GM18907 (cell line): ENCODE data around the gene QSOX2.

ENCODE experiments used
- ATAC-seq: cut with Tn5 transposase; IDR thresholded peaks from one replicate; pipeline ENCODE4 v1.9.1; 2021; ENCODE audit warnings: mild to moderate bottlenecking, moderate library complexity; ENCODE audit not compliant: unreplicated experiment

The QSOX2 gene

GRCh38 chr9:136192289-136193126 is 53.1 kb downstream of the QSOX2 start:
- ATAC-seq: no peak

- ATAC-seq: no peak
Observed at GRCh38 chr9:136191960-136192286, 53.7 kb downstream of the QSOX2 start.

DNA sequence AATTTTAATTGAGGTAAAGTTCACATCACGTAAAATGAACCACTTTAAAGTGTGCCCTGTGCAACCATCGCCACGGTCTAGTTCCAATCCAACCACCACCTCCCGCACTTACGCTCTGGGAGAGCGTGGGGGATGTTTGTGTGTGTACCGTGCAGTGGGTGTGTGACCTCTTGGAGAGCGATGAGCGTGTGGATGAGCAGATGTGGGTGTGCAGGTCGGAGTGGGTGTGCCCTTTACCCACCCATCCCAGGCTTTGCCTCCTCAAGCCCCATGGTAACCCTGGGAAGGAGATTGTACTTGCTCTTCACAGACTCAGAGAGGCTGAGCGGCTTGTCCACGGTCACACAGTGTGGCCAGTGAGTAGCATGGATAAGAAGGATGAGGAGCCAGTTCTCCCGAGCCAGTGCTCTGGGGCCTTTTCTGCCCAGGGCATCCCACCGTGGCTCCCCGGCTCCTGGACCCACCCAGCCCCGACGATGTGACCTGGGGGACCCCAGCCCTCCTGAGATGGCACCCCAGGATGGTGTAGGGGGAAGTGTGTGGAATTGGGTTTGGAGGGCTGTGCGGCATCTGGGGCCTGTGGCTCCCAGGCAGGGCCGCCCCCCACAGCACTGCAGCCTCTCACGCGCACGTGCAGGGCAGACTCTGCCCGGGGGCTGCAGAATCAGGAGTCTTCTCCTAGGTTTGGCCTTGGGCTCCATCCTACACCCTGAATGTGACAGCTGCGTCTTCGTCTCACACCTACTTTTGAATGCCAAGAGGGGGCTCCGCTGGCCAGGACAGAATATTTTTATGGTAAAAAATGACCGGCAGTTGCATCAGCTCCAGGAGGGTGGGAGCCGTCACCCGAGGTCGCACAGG is 54.3 kb downstream of the QSOX2 start:
- no peak for ATAC-seq

DNA sequence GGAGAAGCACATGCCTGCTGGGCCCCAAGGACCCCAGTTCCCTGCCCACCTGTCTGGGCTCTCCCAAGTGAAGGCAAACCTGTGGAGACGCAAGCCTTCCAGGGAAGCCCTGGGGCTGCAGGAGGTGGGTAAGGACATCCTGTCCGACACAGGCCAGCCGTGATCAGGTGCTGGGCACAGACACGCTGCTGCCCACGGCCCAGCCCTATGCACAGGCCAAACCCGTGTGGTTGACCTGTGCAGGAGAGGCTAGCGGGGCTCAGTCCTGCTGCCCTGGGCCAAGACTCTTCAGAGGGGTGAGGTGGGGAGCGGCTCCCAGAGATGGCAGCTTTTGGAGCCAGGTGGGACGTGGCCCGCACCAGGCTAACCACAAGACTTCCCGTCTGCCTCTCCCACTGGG is 55.0 kb downstream of the QSOX2 start:
- no peak for ATAC-seq

- ATAC-seq: no peak
Observed at GRCh38 chr9:136190237-136190601, 55.4 kb downstream of the QSOX2 start.

- ATAC-seq: no peak
Observed at GRCh38 chr9:136189394-136190236, 56.0 kb downstream of the QSOX2 start.

- ATAC-seq: no peak
Observed at GRCh38 chr9:136187683-136188586, 57.7 kb downstream of the QSOX2 start.

- no peak for ATAC-seq
Observed at GRCh38 chr9:136187197-136187596, 58.4 kb downstream of the QSOX2 start.

GRCh38 chr9:136186386-136186785 is 59.2 kb downstream of the QSOX2 start:
- ATAC-seq: no peak

DNA sequence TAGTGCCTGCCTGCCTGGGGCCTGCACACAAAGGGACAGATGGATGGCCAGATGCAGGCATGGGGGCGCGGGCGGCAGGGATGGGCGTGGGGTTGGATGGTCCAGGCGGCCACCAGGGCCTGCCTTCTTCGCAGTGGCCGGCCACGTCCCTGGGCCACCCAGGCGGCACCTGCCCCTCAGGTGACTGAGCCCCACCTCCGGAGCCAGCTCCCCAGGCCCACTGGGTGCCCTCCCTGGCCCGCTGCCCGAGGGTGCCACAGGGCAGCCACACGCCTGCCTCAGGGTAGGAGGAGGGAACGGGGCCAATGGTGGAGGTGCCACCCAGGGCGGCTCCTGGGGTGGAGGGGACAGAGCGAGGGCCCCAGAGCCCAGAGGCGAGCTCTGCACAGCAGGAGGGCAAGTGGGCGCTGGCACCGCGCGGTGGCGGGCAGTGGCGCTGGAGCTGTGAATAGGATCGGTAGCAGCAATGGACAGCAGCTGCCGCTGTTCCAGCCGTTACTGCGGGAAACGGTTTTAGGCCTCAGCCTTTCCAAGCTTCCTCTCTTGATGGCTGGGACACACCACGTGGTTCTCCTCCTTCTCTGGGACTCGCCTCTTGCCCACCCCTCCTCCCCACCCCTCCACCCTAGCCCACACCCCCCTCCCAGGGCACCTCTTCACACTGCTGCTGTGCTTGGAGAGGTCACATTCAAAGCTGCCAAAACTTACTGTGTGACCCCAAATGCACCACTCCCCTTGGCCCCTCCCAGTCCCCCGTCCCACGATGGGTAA is 59.8 kb downstream of the QSOX2 start:
- no peak for ATAC-seq

DNA sequence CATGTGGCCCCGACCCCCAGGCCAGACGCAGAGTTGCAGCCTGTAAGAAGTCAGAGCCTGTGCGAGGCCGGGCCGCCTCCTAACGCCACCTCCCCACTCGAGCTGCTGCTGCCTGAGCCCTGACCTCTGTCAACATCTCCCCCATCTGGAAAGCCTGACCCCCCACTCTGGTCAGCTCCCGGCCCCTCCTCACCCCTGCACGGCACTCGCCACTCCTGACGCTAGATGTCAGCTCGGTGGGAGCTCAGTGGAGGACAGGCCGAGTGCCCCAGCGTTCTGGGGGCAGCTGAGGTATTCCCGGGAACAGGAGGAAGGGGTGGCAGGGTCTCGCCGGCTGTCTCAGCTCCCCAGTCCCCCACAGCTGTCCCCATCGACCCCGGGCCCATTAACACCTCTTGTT is 60.5 kb downstream of the QSOX2 start:
- no peak for ATAC-seq

- no peak for ATAC-seq
Observed at GRCh38 chr9:136182850-136183422, 62.7 kb downstream of the QSOX2 start.

DNA sequence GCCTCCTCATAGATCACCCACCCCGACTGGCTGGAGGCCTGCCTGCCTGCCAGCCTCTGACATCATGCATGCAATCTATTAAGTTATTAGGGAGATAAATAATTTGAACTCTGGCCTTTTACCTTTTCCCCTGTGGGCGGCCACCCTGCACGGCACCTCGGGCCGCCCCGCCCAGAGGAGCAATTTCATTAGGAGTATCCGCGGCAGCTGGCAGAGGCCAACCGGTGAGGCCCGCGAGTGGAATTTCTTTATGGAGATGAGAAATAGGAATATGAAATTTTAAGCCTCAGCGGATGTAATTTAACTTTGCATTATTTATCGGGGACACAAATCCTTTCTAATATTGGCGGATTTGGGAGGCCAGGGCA is 63.2 kb downstream of the QSOX2 start:
- no peak for ATAC-seq

- ATAC-seq: no peak
Observed at GRCh38 chr9:136181784-136182419, 63.7 kb downstream of the QSOX2 start.

- no peak for ATAC-seq
Observed at GRCh38 chr9:136180586-136180985, 65.0 kb downstream of the QSOX2 start.

- no peak for ATAC-seq
Observed at GRCh38 chr9:136179761-136180160, 65.9 kb downstream of the QSOX2 start.

DNA sequence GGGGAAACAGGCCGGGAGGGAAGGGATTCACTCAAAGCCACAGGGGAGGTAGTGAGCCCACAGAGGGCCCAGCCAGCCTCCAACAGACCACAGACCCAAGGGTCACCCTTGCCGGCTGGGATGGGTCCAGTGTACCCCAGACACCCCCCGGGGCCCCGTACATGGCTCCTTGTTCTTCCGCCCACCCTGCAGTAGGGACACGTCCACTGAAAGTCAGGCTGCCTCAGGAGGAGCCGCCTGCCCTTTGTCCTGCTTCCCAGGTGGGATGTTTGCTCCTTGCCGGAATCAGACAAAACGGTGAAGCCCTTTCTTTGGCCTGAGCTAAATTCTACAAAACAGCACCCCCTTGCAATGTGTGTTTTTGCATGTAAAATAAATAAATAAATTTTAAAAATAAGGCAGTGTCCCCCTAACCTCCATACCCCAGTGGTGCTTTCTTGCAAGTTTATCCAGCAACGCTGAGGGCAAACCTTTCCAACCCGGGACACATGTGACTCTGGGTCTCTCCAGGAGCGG is 66.5 kb downstream of the QSOX2 start:
- no peak for ATAC-seq

- ATAC-seq: no peak
Observed at GRCh38 chr9:136178773-136179075, 66.9 kb downstream of the QSOX2 start.
